Activated CD4-positive, CD25-positive, alpha-beta regulatory T cell treated with anti-CD3 and anti-CD28 coated beads, Interleukin-2, amount 50 U/mL, for 72 hours (primary cell): ENCODE data around the gene PHKB.

Source experiments
- DNase-seq: peaks from one replicate; pipeline ENCODE4 v3.0.0; 2021

Gene PHKB

DNA sequence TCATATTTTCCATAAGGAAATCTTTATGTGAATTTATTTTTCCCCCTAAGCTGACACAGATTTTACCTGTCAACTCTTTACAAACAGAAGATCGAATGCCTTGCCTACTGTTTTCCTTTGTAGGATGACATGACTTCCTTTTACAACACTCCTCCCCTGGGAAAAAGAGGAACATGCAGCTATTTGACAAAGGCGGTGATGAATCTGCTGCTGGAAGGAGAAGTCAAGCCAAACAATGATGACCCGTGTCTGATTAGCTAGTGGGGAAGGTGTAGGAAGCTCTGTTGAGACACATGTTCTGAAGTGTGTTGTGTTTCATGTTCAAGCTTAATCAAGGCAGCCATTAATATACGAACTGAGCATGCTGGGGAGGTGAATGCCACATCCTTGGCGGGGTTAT is 238.0 kb downstream of the PHKB start:
- no peak for DNase-seq

- DNase-seq: no peak
Observed at GRCh38 chr16:47700857-47701587, 239.9 kb downstream of the PHKB start.

DNA sequence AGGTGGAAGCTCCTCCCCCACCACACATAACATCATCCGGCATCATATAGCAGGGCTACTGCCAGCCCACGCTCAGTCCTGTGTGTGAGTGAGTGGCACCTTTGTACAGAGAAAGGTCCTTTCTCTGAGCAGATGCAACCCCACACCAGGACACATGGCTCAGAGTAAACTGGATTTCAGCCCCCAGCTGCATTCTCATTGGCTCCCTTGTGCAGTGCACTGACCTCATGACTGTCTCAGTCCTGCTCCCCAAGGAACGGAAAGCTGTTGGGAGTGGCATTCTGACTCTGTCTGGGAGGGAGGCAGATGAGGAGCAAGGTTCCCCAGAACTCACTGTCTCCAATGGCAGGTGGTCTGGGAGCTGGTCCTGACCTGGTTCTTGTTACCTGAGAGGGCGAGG is 244.1 kb downstream of the PHKB start:
- DNase-seq: no peak

DNA sequence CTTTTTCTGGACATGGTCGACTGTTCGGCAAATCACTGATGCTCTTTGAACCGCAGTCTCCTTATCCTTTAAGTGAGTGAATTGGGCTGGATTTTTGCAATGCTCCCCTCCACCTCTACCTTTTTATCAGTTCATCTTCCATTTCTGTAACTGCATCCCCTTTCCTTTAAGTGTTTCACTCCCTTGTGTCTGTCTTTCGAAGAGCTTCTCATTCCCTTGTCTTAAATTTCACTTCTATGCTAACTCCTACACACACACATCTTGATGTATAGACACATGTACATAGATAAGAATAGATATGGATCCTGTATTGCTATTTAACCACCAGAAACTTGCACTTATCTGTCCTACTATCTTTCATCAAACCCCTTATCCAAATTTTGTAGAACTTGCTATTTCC is 250.7 kb downstream of the PHKB start:
- no peak for DNase-seq

DNA sequence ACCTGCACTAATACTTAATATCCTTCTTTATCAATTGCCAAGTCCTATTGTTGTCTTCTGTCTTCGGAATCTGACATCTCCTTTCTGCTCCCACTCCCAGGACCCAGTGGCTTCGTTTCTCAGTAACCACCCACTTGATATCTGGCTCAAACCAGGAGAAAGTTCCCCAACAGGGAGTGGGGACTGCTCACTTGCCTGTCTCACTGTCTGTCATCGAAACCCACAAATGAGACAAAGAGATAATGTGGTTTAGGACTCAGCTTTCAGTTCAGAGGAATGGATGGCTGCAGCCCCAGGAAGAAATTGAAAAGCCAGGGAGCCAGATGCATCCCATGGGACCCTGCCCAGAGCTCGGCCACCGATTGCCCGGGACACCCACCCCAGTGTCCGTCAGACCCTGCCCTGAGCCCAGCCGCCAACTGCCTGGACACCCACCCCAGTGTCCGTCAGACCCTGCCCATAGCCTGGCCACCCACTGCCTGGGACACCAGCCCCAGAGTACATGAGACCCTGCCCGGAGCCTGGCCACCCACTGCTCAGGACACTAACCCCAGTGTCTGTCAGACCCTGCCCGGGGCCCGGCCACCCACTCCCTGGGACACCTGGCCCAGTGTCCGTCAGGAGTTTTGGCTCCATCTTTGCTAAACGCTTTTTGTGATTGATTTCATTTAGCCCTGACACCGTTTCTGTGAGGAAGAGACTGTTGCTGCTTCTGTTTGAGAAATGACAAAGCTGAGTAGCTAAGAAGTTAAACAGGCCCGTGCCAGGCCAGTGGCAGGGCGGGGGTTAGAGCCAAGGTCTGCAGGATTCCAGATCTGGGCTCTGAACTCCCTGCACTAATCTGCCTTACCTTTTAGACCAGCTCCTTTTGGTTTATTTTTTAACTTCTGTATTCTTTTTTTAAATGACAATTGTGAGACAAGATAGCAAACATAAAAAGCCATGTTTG is 251.4 kb downstream of the PHKB start:
- DNase-seq: no peak

DNA sequence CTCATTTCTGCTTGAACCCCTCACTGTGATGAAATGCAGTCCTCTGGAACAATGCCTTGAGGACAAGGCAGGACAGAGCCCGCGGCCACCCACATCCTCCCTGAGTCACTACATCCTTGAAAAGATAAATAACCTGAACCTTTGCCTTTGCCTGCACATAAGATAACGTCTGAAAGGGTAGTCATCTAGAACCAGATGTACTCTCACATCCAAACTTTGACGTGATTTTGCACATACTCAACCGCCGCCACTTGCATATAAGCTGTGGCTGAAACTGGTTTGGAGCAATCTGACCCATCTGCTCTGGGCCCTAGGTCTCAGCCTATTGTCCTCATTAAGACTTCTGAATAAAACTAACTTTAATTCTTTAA is 252.1 kb downstream of the PHKB start:
- no peak for DNase-seq

DNA sequence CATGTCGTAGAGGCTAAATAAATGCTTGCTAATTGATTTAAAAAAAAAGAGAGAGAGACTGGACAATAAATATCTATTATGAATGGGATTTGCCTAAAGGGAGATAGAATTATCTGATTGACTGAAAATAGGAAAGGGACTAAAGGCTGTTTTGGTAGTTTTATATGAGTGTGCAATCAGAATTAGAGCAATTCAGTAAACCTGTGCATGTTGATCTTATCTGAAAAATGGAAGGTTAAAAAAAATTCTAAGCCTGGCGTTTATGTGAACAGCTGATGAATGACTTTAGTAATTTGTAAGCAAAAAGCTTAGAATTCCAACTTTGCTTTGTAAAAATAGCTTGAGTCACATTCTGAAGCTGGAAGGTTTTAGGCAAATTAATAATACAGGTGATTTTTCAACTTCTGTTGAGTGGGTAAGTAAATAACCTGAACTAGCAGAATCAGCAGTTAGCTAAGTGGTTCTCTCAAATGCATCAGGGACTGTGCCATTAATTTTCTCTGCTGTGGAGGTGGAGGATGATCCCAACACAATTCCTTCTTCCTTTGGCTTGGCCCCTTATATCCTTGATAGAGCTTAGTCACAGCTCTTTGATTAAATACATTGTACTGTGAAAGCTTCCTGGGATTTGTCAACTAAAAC is 254.4 kb downstream of the PHKB start:
- no peak for DNase-seq

DNA sequence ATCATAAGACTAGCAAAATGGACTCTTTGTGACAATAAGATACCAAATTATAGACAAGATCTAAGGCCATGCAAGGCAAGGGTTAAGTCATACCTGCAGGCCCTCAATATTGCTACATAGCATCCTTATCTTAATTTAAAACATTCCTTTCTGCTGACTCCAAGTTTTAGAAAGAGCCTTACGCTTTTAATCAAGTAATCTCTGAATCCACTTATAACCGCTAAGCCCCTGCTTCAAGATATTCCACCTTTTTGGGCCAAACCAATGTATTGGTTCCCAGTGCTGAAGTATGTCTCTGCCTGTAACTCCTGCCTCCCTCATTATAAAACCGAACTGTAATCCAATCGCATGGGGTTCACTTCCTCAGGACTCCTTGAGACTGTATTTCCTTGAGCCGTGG is 255.4 kb downstream of the PHKB start:
- no peak for DNase-seq

DNA sequence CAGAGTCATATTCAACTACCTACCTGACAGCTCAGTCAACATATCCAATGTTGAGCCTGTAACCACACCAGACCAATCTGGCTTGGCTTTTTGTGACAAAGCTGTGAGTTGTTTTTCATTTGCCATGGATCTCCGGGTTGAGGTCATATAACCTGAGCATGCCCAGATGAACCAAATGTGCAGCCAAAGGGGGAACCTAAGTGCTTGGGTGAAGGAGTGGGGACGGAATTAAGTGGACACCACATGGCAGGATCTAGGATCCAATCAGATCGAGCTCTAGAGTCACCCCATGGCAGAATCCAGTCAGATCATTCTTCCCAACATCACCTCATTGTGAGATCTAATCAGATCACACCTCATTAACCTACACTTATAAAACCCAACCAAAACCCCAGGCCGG is 258.6 kb downstream of the PHKB start:
- no peak for DNase-seq

GRCh38 chr16:47721006-47721637 is 260.0 kb downstream of the PHKB start:
- no peak for DNase-seq

- no peak for DNase-seq
Observed at GRCh38 chr16:47722046-47722445, 260.9 kb downstream of the PHKB start.

- no peak for DNase-seq
Observed at GRCh38 chr16:47724115-47724785, 263.1 kb downstream of the PHKB start.

GRCh38 chr16:47725188-47725695 is 264.1 kb downstream of the PHKB start:
- no peak for DNase-seq

- no peak for DNase-seq
Observed at GRCh38 chr16:47726031-47726675, 265.0 kb downstream of the PHKB start.

GRCh38 chr16:47727131-47727530 is 266.0 kb downstream of the PHKB start:
- DNase-seq: no peak

- no peak for DNase-seq
Observed at GRCh38 chr16:47728205-47728604, 267.1 kb downstream of the PHKB start.

GRCh38 chr16:47729701-47730100 is 268.6 kb downstream of the PHKB start:
- no peak for DNase-seq

DNA sequence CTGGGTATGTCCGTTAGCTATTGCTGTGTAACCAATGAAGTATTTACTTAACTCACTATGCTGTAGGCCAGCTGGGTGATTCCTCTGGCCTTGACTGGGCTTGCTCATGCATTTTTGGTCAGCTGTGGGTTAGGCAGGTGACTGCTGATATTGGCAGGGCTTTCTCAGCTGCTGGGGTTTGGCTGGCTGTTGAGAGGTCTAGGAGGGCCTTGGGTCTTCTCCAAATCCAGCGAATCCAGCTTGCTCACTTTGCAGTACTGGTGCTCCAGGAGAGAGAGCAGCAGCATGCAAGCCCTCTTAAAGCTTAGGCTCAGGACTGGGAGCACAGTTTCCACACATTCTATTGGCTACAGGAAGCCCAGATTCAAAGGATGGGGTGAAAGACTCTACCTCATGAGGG is 270.1 kb downstream of the PHKB start:
- no peak for DNase-seq

DNA sequence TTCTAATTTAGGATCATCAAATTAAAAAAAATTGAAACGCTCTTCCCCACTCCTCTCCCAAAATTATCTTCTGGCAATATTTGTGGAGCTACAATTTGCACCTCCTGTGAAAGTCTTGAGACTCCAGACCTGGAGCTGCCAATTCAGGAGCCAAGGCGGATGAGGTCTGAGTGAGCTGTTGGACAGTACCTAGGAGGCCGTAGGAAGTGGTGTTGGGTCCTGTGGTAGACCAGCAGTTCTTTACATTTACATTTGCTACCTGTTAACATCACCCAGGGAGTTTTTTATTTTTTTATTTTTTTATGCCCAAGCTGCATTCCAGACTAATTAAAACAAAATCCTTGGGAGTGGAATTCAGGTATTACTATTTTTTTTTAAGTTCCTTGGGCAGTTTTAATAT is 271.0 kb downstream of the PHKB start:
- DNase-seq: no peak

GRCh38 chr16:47732523-47733111 is 271.5 kb downstream of the PHKB start:
- DNase-seq: no peak

- no peak for DNase-seq
Observed at GRCh38 chr16:47734081-47734857, 273.1 kb downstream of the PHKB start.
